GM10847 (cell line): ENCODE data around the gene MED8.

Experiments used
- POLR2A ChIP-seq: IDR thresholded peaks from 2 replicates; pipeline ENCODE4 v1.6.1; 2011; ENCODE audit not compliant: insufficient read length; ENCODE audit errors: extremely low read depth

The MED8 gene

GRCh38 chr1:43402089-43402865 is 12.7 kb upstream of the MED8 start:
- no peak for TF ChIP-seq POLR2A

- TF ChIP-seq POLR2A, result no peak
Measured at GRCh38 chr1:43398227-43398626, 8.6 kb upstream of the MED8 start.

GRCh38 chr1:43396059-43396458 is 6.5 kb upstream of the MED8 start:
- no peak for TF ChIP-seq POLR2A

GRCh38 chr1:43395523-43395922 is 5.9 kb upstream of the MED8 start:
- no peak for TF ChIP-seq POLR2A

- TF ChIP-seq POLR2A, result no peak
Measured at GRCh38 chr1:43392702-43393101, 3.1 kb upstream of the MED8 start.

GRCh38 chr1:43388613-43389012 is 987 bp downstream of the MED8 start:
- TF ChIP-seq POLR2A, result no peak

GRCh38 chr1:43387976-43388599 is 1.5 kb downstream of the MED8 start:
- no peak for TF ChIP-seq POLR2A

GRCh38 chr1:43386676-43387075 is 2.9 kb downstream of the MED8 start:
- TF ChIP-seq POLR2A, result no peak

GRCh38 chr1:43383449-43383848 is 6.2 kb downstream of the MED8 start:
- no peak for TF ChIP-seq POLR2A

- no peak for TF ChIP-seq POLR2A
Measured at GRCh38 chr1:43382027-43382779, 7.4 kb downstream of the MED8 start.

- no peak for TF ChIP-seq POLR2A
Measured at GRCh38 chr1:43381612-43382011, 8.0 kb downstream of the MED8 start.

- TF ChIP-seq POLR2A, result no peak
Measured at GRCh38 chr1:43379476-43379875, 10.1 kb downstream of the MED8 start.

GRCh38 chr1:43377831-43378230 is 11.8 kb downstream of the MED8 start:
- TF ChIP-seq POLR2A, result no peak

GRCh38 chr1:43376723-43377235 is 12.8 kb downstream of the MED8 start:
- TF ChIP-seq POLR2A, result no peak

GRCh38 chr1:43373066-43373940 is 16.3 kb downstream of the MED8 start:
- no peak for TF ChIP-seq POLR2A
